ENCODE results near the gene DOP1B.

DNA sequence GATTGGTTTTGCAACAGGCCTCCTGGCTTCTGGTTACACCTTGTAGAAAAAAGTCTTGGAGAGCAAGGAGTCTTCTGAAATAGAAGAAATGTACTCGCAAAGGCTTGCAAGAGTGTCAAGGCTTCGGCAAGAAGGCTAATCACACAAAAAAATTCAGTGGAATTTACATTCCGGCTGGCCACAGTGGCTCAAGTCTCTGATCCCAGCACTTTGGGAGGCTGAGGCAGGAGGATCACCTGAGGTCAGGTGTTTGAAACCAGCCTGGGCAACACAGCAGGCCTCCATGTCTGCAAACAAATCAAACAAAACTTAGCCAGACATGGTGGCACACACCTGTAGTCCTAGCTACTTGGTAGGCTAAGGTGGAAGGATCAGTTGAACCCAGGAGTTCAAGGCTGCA is 7.7 kb upstream of the DOP1B start:
- TF ChIP-seq, protein P1, sequence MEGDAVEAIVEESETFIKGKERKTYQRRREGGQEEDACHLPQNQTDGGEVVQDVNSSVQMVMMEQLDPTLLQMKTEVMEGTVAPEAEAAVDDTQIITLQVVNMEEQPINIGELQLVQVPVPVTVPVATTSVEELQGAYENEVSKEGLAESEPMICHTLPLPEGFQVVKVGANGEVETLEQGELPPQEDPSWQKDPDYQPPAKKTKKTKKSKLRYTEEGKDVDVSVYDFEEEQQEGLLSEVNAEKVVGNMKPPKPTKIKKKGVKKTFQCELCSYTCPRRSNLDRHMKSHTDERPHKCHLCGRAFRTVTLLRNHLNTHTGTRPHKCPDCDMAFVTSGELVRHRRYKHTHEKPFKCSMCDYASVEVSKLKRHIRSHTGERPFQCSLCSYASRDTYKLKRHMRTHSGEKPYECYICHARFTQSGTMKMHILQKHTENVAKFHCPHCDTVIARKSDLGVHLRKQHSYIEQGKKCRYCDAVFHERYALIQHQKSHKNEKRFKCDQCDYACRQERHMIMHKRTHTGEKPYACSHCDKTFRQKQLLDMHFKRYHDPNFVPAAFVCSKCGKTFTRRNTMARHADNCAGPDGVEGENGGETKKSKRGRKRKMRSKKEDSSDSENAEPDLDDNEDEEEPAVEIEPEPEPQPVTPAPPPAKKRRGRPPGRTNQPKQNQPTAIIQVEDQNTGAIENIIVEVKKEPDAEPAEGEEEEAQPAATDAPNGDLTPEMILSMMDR (conservative IDR thresholded peaks at IDR 0.05), result no peak
- no peak for TF ChIP-seq EZH2 (IDR thresholded peaks at IDR 0.05; ENCODE audit: low read depth)

All from PC-9 (cell line).